Measurements from ENCODE around the gene SPATA9. TPM values are rescaled to one million over a fixed set of nuclear protein-coding genes. Genes with fewer than 3 reads are reported as not detected.
"Not testable (repeated sequence)": the region's sequence is repeated elsewhere in the genome, so short reads cannot be mapped to it uniquely, and the experiment has no call there.

The SPATA9 gene
- total and polyA plus RNA-seq, 9 of the 15 experiments (the other 6 are each of a cell fraction or from before 2014, with no cell fraction given): 0.16 to 5.5 (median 0.39) TPM; not detected in 3

GRCh38 chr5:95710651-95711500, 28.1 kb upstream of the SPATA9 start (continued):
- not testable (repeated sequence) for TF ChIP-seq ATF1 (CRISPR knock-in tag; IDR thresholded peaks at IDR 0.05)
- TF ChIP-seq ATF1 (tag; IDR thresholded peaks at IDR 0.05) (0 out of 2 replicates have a peak, but pooled peaks have one; percentile 26), MEIS2 (IDR thresholded peaks at IDR 0.05; ENCODE audit: partially characterized antibody) (peak; percentile 31), JUNB (CRISPR knock-in tag; conservative IDR thresholded peaks at IDR 0.05) (peak; percentile 40; the same call in 1 of the 2 replicates), ZNF639 (CRISPR knock-in tag; conservative IDR thresholded peaks at IDR 0.05 in 1 of 2, IDR thresholded peaks at IDR 0.05 in 1 of 2) (peak in 1 of 2 experiments; percentile 68; a peak in 2 of 4 replicates), ZNF589 (CRISPR knock-in tag; IDR thresholded peaks at IDR 0.05; ENCODE audit: low read depth) (0 out of 2 replicates have a peak, but pooled peaks have one; percentile 7), NFRKB (IDR thresholded peaks at IDR 0.05; ENCODE audit: low read depth) (peak; percentile 61; the same call in 1 of the 2 replicates), CGGBP1 (CRISPR knock-in tag; IDR thresholded peaks at IDR 0.05) (0 out of 2 replicates have a peak, but pooled peaks have one; percentile 15), BRD4 (IDR thresholded peaks at IDR 0.05) (peak; percentile 67), ZEB2 (IDR thresholded peaks at IDR 0.05) (0 out of 2 replicates have a peak, but pooled peaks have one; percentile 11), POLR2H (tag; IDR thresholded peaks at IDR 0.05; ENCODE audit: low read depth) (peak; percentile 39; the same call in 1 of the 2 replicates), FOXA3 (CRISPR knock-in tag; conservative IDR thresholded peaks at IDR 0.05 in 1 of 2, IDR thresholded peaks at IDR 0.05 in 1 of 2) (peak in 1 of 2 experiments; percentile 25; a peak in 1 of 4 replicates), FOS (IDR thresholded peaks at IDR 0.05; ENCODE audit: extremely low read depth, insufficient read length) (peak; percentile 52), NCOR1 (IDR thresholded peaks at IDR 0.05) (peak; percentile 28), SOX6 (IDR thresholded peaks at IDR 0.05) (0 out of 2 replicates have a peak, but pooled peaks have one; percentile 7), CREM (IDR thresholded peaks at IDR 0.05; ENCODE audit: low read depth) (peak; percentile 47), JUND (IDR thresholded peaks at IDR 0.05; ENCODE audit: borderline replicate concordance, low read depth, low read length) (peak; percentile 98), JUND (tag; IDR thresholded peaks at IDR 0.05; ENCODE audit: borderline replicate concordance, low read depth, low read length) (peak; percentile 88), CC2D1A (IDR thresholded peaks at IDR 0.05) (peak; percentile 20), THRB (CRISPR knock-in tag; conservative IDR thresholded peaks at IDR 0.05) (0 out of 2 replicates have a peak, but pooled peaks have one; percentile 19), MAFG (tag; conservative IDR thresholded peaks at IDR 0.05) (peak; percentile 26), SMARCC2 (IDR thresholded peaks at IDR 0.05; ENCODE audit: low read depth) (peak; percentile 88), SMARCE1 (IDR thresholded peaks at IDR 0.05) (peak; percentile 92), LEF1 (IDR thresholded peaks at IDR 0.05) (peak; percentile 54; the same call in 1 of the 2 replicates), MEF2A (IDR thresholded peaks at IDR 0.05; ENCODE audit: control insufficient read depth, low read depth, low read length) (peak; percentile 56), YY1 (IDR thresholded peaks at IDR 0.05; ENCODE audit: borderline replicate concordance in 1 of 3, control insufficient read depth in 1 of 3, extremely low read depth in 1 of 3, insufficient read depth in 3 of 3, insufficient read length in 1 of 3, insufficient replicate concordance in 2 of 3, low read depth in 1 of 3, low read length in 2 of 3) (peak in 1 of 3 experiments; percentile 7)
